Measurements from ENCODE around the gene INSM2. TPM values are rescaled to one million over a fixed set of nuclear protein-coding genes. Genes with fewer than 3 reads are reported as not detected.

The INSM2 gene
- total and polyA plus RNA-seq, 7 donors, result not detected

GRCh38 chr14:35535483-35536112, 1.6 kb downstream of the INSM2 start:
- peaks cover 20% of the 10 kb centered on the region for H3K4me1 ChIP-seq
- DNase-seq, result no peak
- H3K9me3 ChIP-seq, result no peaks in the 10 kb centered on the region
- H3K27ac ChIP-seq, result no peak overlapping the region
- peak in 2 of 4 donors; percentile 22 to 47 for ATAC-seq
- TF ChIP-seq CTCF (IDR thresholded peaks at IDR 0.05), result no peak
- H3K36me3 ChIP-seq (ENCODE audit: insufficient read depth in 1 of 2, low read depth in 1 of 2), result peaks cover 0 to 6% of the 10 kb centered on the region in 2 donors
- H3K4me3 ChIP-seq, result peak overlapping the region; percentile 76
- intact Hi-C loops (cut with DNase I), result no loop called here
- WGBS, 3 donors, result 7 to 9% (median 7%) methylated on average over 34 to 37 of the region's 37 CpGs
- peaks cover 5 to 50% (median 21%) of the 10 kb centered on the region in 3 donors for H3K27me3 ChIP-seq (ENCODE audit: insufficient read depth in 3 of 3, low read length in 2 of 3)

GRCh38 chr14:35539969-35540368, 6.0 kb downstream of the INSM2 start:
- no peak for TF ChIP-seq CTCF (IDR thresholded peaks at IDR 0.05)
- no peak overlapping the region for H3K27ac ChIP-seq
- no peaks in the 10 kb centered on the region for H3K9me3 ChIP-seq
- peaks cover 0 to 7% (median 1%) of the 10 kb centered on the region in 3 donors for H3K27me3 ChIP-seq (ENCODE audit: insufficient read depth in 3 of 3, low read length in 2 of 3)
- intact Hi-C loops (cut with DNase I), result loop anchor here in 1 of 2 donors (10.0 kb wide), 1 partner anchor 65 kb away; no protein-coding TSS in a partner anchor
- H3K4me1 ChIP-seq, result peaks cover 7% of the 10 kb centered on the region
- ATAC-seq (no peak), DNase-seq (no peak)
- WGBS, 3 donors, result 69 to 76% (median 71%) methylated on average over 2 of the region's 2 CpGs
- no peak overlapping the region for H3K4me3 ChIP-seq
- H3K36me3 ChIP-seq (ENCODE audit: insufficient read depth in 1 of 2, low read depth in 1 of 2), result peaks cover 0 to 25% of the 10 kb centered on the region in 2 donors

- Histone ChIP-seq H3K4me3 (no peak overlapping the region), H3K27me3 (ENCODE audit: insufficient read depth in 3 of 3, low read length in 2 of 3) (no peaks in the 10 kb centered on the region), H3K9me3 (no peaks in the 10 kb centered on the region), H3K4me1 (no peaks in the 10 kb centered on the region), H3K36me3 (ENCODE audit: insufficient read depth in 1 of 2, low read depth in 1 of 2) (peaks cover 0 to 25% of the 10 kb centered on the region in 2 donors), H3K27ac (no peak overlapping the region)
- no peak for DNase-seq
- 95 to 96% (median 95%) methylated on average over 5 of the region's 5 CpGs for WGBS, 3 donors
- intact Hi-C loops (cut with DNase I), result loop anchor here in 1 of 2 donors (10.0 kb wide), 1 partner anchor 62 kb away; no protein-coding TSS in a partner anchor
- no peak for ATAC-seq
- TF ChIP-seq CTCF (IDR thresholded peaks at IDR 0.05), result no peak
These were observed 9.0 kb downstream of the INSM2 start for GRCh38 chr14:35543006-35543405.

GRCh38 chr14:35549551-35549950, 15.6 kb downstream of the INSM2 start:
- ATAC-seq (no peak), DNase-seq (no peak)
- 93 to 95% (median 94%) methylated on average over 4 of the region's 4 CpGs for WGBS, 3 donors
- Histone ChIP-seq H3K36me3 (ENCODE audit: insufficient read depth in 1 of 2, low read depth in 1 of 2) (peaks cover 0 to 15% of the 10 kb centered on the region in 2 donors), H3K9me3 (no peaks in the 10 kb centered on the region), H3K4me3 (no peak overlapping the region), H3K27me3 (ENCODE audit: insufficient read depth in 3 of 3, low read length in 2 of 3) (no peaks in the 10 kb centered on the region), H3K27ac (no peak overlapping the region), H3K4me1 (no peaks in the 10 kb centered on the region)
- no peak for TF ChIP-seq CTCF (IDR thresholded peaks at IDR 0.05)
- intact Hi-C loops (cut with DNase I), result loop anchor here in 1 of 2 donors (10.0 kb wide), 1 partner anchor 55 kb away; no protein-coding TSS in a partner anchor
